Stomach (tissue), 4 donors: ENCODE measurements around the gene WDR7.

Experiments
- CTCF ChIP-seq, 7 experiments: fragments of 450-650 bp in 4 of 7; fragments of 200-600 bp in 3 of 7; sonication (generic) in 3 of 7; IDR thresholded peaks; one replicate each; pipeline ENCODE4 v1.5.1; 2016 to 2019; ENCODE audit warnings: antibody characterized with exemption in 7 of 7, control low read depth in 2 of 7, mild to moderate bottlenecking in 1 of 7
- EP300 ChIP-seq: sonication (generic); formaldehyde crosslinking; IDR thresholded peaks from one replicate; pipeline ENCODE4 v1.6.1; 2017; ENCODE audit warnings: antibody characterized with exemption
- POLR2A ChIP-seq, 4 donors: fragments of 450-650 bp; IDR thresholded peaks; one replicate each; pipeline ENCODE4 v1.6.1; 2016; ENCODE audit warnings: antibody characterized with exemption in 4 of 4, control low read depth in 2 of 4, mild to moderate bottlenecking in 1 of 4, moderate library complexity in 1 of 4
- POLR2AphosphoS5 ChIP-seq, 3 donors: sonication (generic); formaldehyde crosslinking; IDR thresholded peaks; one replicate each; pipeline ENCODE4 v1.6.1; 2016; ENCODE audit warnings: antibody characterized with exemption in 3 of 3

GRCh38 chr18:56728741-56729140 lies 77.6 kb downstream of the WDR7 start:
- no peak for TF ChIP-seq POLR2A (IDR thresholded peaks at IDR 0.05)
- peak in 1 of 7 experiments; percentile 10 for TF ChIP-seq CTCF (IDR thresholded peaks at IDR 0.05)
- no peak for TF ChIP-seq POLR2AphosphoS5 (IDR thresholded peaks at IDR 0.05)
- TF ChIP-seq EP300 = no peak
